ENCODE measurements around the gene WEE1. TPM values are rescaled to one million over a fixed set of nuclear protein-coding genes. Genes with fewer than 3 reads are reported as not detected.

The WEE1 gene
- total RNA-seq, 1 experiment from 2014 or later: 32.2 TPM

GRCh38 chr11:9624448-9624847 lies 51.0 kb downstream of the WEE1 start:
- no peak for DNase-seq
- H3K9me3 ChIP-seq (ENCODE audit: insufficient read depth, low read depth): no peaks in the 10 kb centered on the region
- H3K36me3 ChIP-seq (ENCODE audit: low read depth): no peaks in the 10 kb centered on the region
- H3K4me1 ChIP-seq (replicated peaks; ENCODE audit: insufficient read depth): no peaks in the 10 kb centered on the region
- intact Hi-C loops (cut with micrococcal nuclease; ENCODE audit: unreplicated experiment): no loop called here
- H3K9me2 ChIP-seq (ENCODE audit: insufficient read depth): no peaks in the 10 kb centered on the region
- ChIA-PET POLR2A (ENCODE audit: unreplicated experiment) (interaction anchor here (0.5 kb wide), 1 partner anchor 107 kb away, joined by 4 read pairs; no protein-coding TSS in a partner anchor), CTCF (no interaction called here)
- H4K20me1 ChIP-seq (ENCODE audit: insufficient read depth): no peaks in the 10 kb centered on the region
- H3K79me2 ChIP-seq (ENCODE audit: low read depth): no peaks in the 10 kb centered on the region
- TF ChIP-seq EZH2 (IDR thresholded peaks at IDR 0.05; ENCODE audit: low read depth): no peak
- no peak for TF ChIP-seq CTCF (conservative IDR thresholded peaks at IDR 0.05)
- H3K27ac ChIP-seq: no peak overlapping the region
- no peak overlapping the region for H3K4me2 ChIP-seq
- no TSS peak for BruUV-seq (replicated peaks)
- no peak overlapping the region for H2AFZ ChIP-seq
- no peak overlapping the region for H3K4me3 ChIP-seq
- no peaks in the 10 kb centered on the region for H3F3A ChIP-seq (ENCODE audit: insufficient read depth, low read depth)
- no peaks in the 10 kb centered on the region for H3K27me3 ChIP-seq (ENCODE audit: insufficient read depth, low read depth)

- Histone ChIP-seq H3K36me3 (ENCODE audit: low read depth) (no peaks in the 10 kb centered on the region), H3K9me2 (ENCODE audit: insufficient read depth) (no peaks in the 10 kb centered on the region), H4K20me1 (ENCODE audit: insufficient read depth) (no peaks in the 10 kb centered on the region), H3K4me2 (no peak overlapping the region), H3K27ac (no peak overlapping the region), H3K79me2 (ENCODE audit: low read depth) (no peaks in the 10 kb centered on the region), H3K4me1 (replicated peaks; ENCODE audit: insufficient read depth) (no peaks in the 10 kb centered on the region), H3K4me3 (no peak overlapping the region), H2AFZ (no peak overlapping the region), H3K9me3 (ENCODE audit: insufficient read depth, low read depth) (no peaks in the 10 kb centered on the region), H3F3A (ENCODE audit: insufficient read depth, low read depth) (no peaks in the 10 kb centered on the region), H3K27me3 (ENCODE audit: insufficient read depth, low read depth) (no peaks in the 10 kb centered on the region)
- DNase-seq: no peak
- ChIA-PET POLR2A (ENCODE audit: unreplicated experiment) (no interaction called here), CTCF (no interaction called here)
- intact Hi-C loops (cut with micrococcal nuclease; ENCODE audit: unreplicated experiment): no loop called here
- BruUV-seq (replicated peaks): no TSS peak
- TF ChIP-seq CTCF (conservative IDR thresholded peaks at IDR 0.05): no peak
- TF ChIP-seq EZH2 (IDR thresholded peaks at IDR 0.05; ENCODE audit: low read depth): no peak
Measured at GRCh38 chr11:9625162-9625561, 51.7 kb downstream of the WEE1 start.

- no peak for TF ChIP-seq EZH2 (IDR thresholded peaks at IDR 0.05; ENCODE audit: low read depth)
- TF ChIP-seq CTCF (conservative IDR thresholded peaks at IDR 0.05): no peak
- no peak overlapping the region for H2AFZ ChIP-seq
- no peak overlapping the region for H3K27ac ChIP-seq
- DNase-seq: no peak
- BruUV-seq (replicated peaks): no TSS peak
- no peak overlapping the region for H3K4me2 ChIP-seq
- no peaks in the 10 kb centered on the region for H3K79me2 ChIP-seq (ENCODE audit: low read depth)
- H3K4me3 ChIP-seq: no peak overlapping the region
- no peaks in the 10 kb centered on the region for H3K9me2 ChIP-seq (ENCODE audit: insufficient read depth)
- ChIA-PET CTCF (no interaction called here), POLR2A (ENCODE audit: unreplicated experiment) (no interaction called here)
- intact Hi-C loops (cut with micrococcal nuclease; ENCODE audit: unreplicated experiment): no loop called here
- H3F3A ChIP-seq (ENCODE audit: insufficient read depth, low read depth): no peaks in the 10 kb centered on the region
- H3K4me1 ChIP-seq (replicated peaks; ENCODE audit: insufficient read depth): no peaks in the 10 kb centered on the region
- H4K20me1 ChIP-seq (ENCODE audit: insufficient read depth): no peaks in the 10 kb centered on the region
- no peaks in the 10 kb centered on the region for H3K9me3 ChIP-seq (ENCODE audit: insufficient read depth, low read depth)
- H3K27me3 ChIP-seq (ENCODE audit: insufficient read depth, low read depth): no peaks in the 10 kb centered on the region
- H3K36me3 ChIP-seq (ENCODE audit: low read depth): no peaks in the 10 kb centered on the region
Measured at GRCh38 chr11:9625728-9626127, 52.3 kb downstream of the WEE1 start.
